Ishikawa (cell line): ENCODE measurements around the gene ARFGEF3.

Source experiments
- CEBPB ChIP-seq: IDR thresholded peaks from 2 replicates; pipeline ENCODE4 v1.6.1; 2012
- CREB1 ChIP-seq: IDR thresholded peaks from 2 replicates; pipeline ENCODE4 v1.6.1; 2012; ENCODE audit warnings: low read depth
- EGR1 ChIP-seq: IDR thresholded peaks from 2 replicates; pipeline ENCODE4 v1.6.1; 2012
- EP300 ChIP-seq: IDR thresholded peaks from 2 replicates; pipeline ENCODE4 v1.6.1; 2012; ENCODE audit warnings: borderline replicate concordance
- FOXM1 ChIP-seq: IDR thresholded peaks from 2 replicates; pipeline ENCODE4 v1.6.1; 2012; ENCODE audit warnings: low read depth, borderline replicate concordance
- NFIC ChIP-seq: IDR thresholded peaks from 2 replicates; pipeline ENCODE4 v1.6.1; 2012
- RAD21 ChIP-seq: IDR thresholded peaks from 2 replicates; pipeline ENCODE4 v1.6.1; 2012; ENCODE audit warnings: low read depth
- REST ChIP-seq: IDR thresholded peaks from 2 replicates; pipeline ENCODE4 v1.6.1; 2012; ENCODE audit warnings: low read depth, mild to moderate bottlenecking
- TAF1 ChIP-seq: IDR thresholded peaks from 2 replicates; pipeline ENCODE4 v1.6.1; 2012; ENCODE audit warnings: low read depth, mild to moderate bottlenecking
- TCF12 ChIP-seq: IDR thresholded peaks from 2 replicates; pipeline ENCODE4 v1.6.1; 2012; ENCODE audit warnings: low read depth
- TEAD4 ChIP-seq: IDR thresholded peaks from 2 replicates; pipeline ENCODE4 v1.6.1; 2012
- YY1 ChIP-seq: IDR thresholded peaks from 2 replicates; pipeline ENCODE4 v1.6.1; 2012; ENCODE audit warnings: low read depth
- ZBTB7A ChIP-seq: IDR thresholded peaks from 2 replicates; pipeline ENCODE4 v1.6.1; 2012; ENCODE audit warnings: low read depth
- TF ChIP-seq, protein P1 (sequence below): IDR thresholded peaks from 2 replicates; pipeline ENCODE4 v1.6.1; 2012
- TF ChIP-seq, protein P2 (sequence below): IDR thresholded peaks from 2 replicates; pipeline ENCODE4 v1.6.1; 2012

The ARFGEF3 gene

GRCh38 chr6:138387577-138388368 is 226.0 kb downstream of the ARFGEF3 start:
- TF ChIP-seq EGR1 (no peak), EP300 (no peak), REST (no peak), TCF12 (no peak), FOXM1 (no peak), TAF1 (no peak), NFIC (no peak), YY1 (no peak), RAD21 (no peak), CREB1 (no peak), TEAD4 (no peak), ZBTB7A (no peak), CEBPB (no peak)
- TF ChIP-seq, protein P1, sequence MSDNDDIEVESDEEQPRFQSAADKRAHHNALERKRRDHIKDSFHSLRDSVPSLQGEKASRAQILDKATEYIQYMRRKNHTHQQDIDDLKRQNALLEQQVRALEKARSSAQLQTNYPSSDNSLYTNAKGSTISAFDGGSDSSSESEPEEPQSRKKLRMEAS, result no peak
- TF ChIP-seq, protein P2, sequence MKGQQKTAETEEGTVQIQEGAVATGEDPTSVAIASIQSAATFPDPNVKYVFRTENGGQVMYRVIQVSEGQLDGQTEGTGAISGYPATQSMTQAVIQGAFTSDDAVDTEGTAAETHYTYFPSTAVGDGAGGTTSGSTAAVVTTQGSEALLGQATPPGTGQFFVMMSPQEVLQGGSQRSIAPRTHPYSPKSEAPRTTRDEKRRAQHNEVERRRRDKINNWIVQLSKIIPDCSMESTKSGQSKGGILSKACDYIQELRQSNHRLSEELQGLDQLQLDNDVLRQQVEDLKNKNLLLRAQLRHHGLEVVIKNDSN, result no peak

GRCh38 chr6:138389551-138389950 is 227.8 kb downstream of the ARFGEF3 start:
- TF ChIP-seq FOXM1 (no peak), RAD21 (no peak), ZBTB7A (no peak), TCF12 (no peak), EP300 (no peak), REST (no peak), TEAD4 (no peak), CEBPB (no peak), NFIC (no peak), EGR1 (no peak), CREB1 (no peak), YY1 (no peak), TAF1 (no peak)
- TF ChIP-seq, protein P2, result no peak
- TF ChIP-seq, protein P1, result no peak
